T follicular helper cell (primary cell): ENCODE measurements around the gene LRRC74B.
"Not testable (repeated sequence)": the region's sequence is repeated elsewhere in the genome, so short reads cannot be mapped to it uniquely, and the experiment has no call there.

ENCODE experiments used
- DNase-seq: peaks from one replicate; pipeline ENCODE4 v3.0.0-alpha.2; 2020; ENCODE audit warnings: low read depth

LRRC74B gene

GRCh38 chr22:21032037-21032867 is 13.5 kb upstream of the LRRC74B start, which contains the start of gene SLC7A4:
Gene SLC7A4 (minus strand): TSS chr22:21032561. CDS start chr22:21031812, 749 bp downstream.
- DNase-seq: no peak

GRCh38 chr22:21032868-21033688 is 12.7 kb upstream of the LRRC74B start:
- no peak for DNase-seq

- no peak for DNase-seq
Observed at GRCh38 chr22:21033895-21034294, 11.9 kb upstream of the LRRC74B start.

GRCh38 chr22:21034989-21035388 is 10.8 kb upstream of the LRRC74B start:
- no peak for DNase-seq

GRCh38 chr22:21038405-21038804 is 7.3 kb upstream of the LRRC74B start:
- DNase-seq: no peak

- not testable (repeated sequence) for DNase-seq
Observed at GRCh38 chr22:21039158-21039557, 6.6 kb upstream of the LRRC74B start.

- DNase-seq: no peak
Observed at GRCh38 chr22:21041937-21042336, 3.8 kb upstream of the LRRC74B start.

GRCh38 chr22:21042978-21043859 is 2.5 kb upstream of the LRRC74B start:
- no peak for DNase-seq

- DNase-seq: no peak
Observed at GRCh38 chr22:21043860-21044535, 1.7 kb upstream of the LRRC74B start.

GRCh38 chr22:21044931-21045584 is 688 bp upstream of the LRRC74B start:
- DNase-seq: no peak

GRCh38 chr22:21047035-21047661 is 1.4 kb downstream of the LRRC74B start:
- no peak for DNase-seq

GRCh38 chr22:21047730-21048129 is 2.0 kb downstream of the LRRC74B start:
- no peak for DNase-seq

GRCh38 chr22:21048448-21048847 is 2.7 kb downstream of the LRRC74B start:
- DNase-seq: not testable (repeated sequence)

- not testable (repeated sequence) for DNase-seq
Observed at GRCh38 chr22:21048965-21049364, 3.2 kb downstream of the LRRC74B start.

- DNase-seq: no peak
Observed at GRCh38 chr22:21051145-21051830, 5.5 kb downstream of the LRRC74B start.

- no peak for DNase-seq
Observed at GRCh38 chr22:21051831-21052400, 6.2 kb downstream of the LRRC74B start.

- no peak for DNase-seq
Observed at GRCh38 chr22:21052715-21053459, 7.1 kb downstream of the LRRC74B start.

GRCh38 chr22:21054046-21054713 is 8.4 kb downstream of the LRRC74B start:
- DNase-seq: no peak
